Stimulated activated naive CD8-positive, alpha-beta T cell treated with anti-CD3 and anti-CD28 coated beads, Interleukin-15, amount 100 ng/mL, for 72 hours (primary cell): ENCODE results near the gene C6orf141.

Experiments
- ATAC-seq: fragments of 150-1000 bp; cut with Tn5 transposase; 2 replicates; pipeline ENCODE4 v1.10.0; 2021; ENCODE audit warnings: mild to moderate bottlenecking, moderate library complexity
- DNase-seq, 2 donors: peaks; one replicate each; pipeline ENCODE4 v3.0.0; 2021 to 2022
- H3K27ac Mint-ChIP-seq, 2 donors: one replicate each; pipeline ENCODE4 v1.8.0; 2022; ENCODE audit warnings: mild to moderate bottlenecking in 2 of 2, mixed read lengths in 2 of 2, moderate library complexity in 2 of 2
- H3K27me3 Mint-ChIP-seq: one replicate; pipeline ENCODE4 v1.8.0; 2022; ENCODE audit warnings: mixed read lengths
- H3K4me1 Mint-ChIP-seq: one replicate; pipeline ENCODE4 v1.8.0; 2022; ENCODE audit warnings: mild to moderate bottlenecking, mixed read lengths
- H3K4me3 Mint-ChIP-seq, 2 donors: one replicate each; pipeline ENCODE4 v1.8.0; 2022; ENCODE audit warnings: mild to moderate bottlenecking in 2 of 2, mixed read lengths in 2 of 2, moderate library complexity in 1 of 2
- H3K9me3 Mint-ChIP-seq, 2 donors: one replicate each; pipeline ENCODE4 v1.8.0; 2022; ENCODE audit warnings: mixed read lengths in 2 of 2

The C6orf141 gene

GRCh38 chr6:49527320-49527719 is 23.1 kb upstream of the C6orf141 start:
- H3K4me1 Mint-ChIP-seq, result no peaks in the 10 kb centered on the region
- no peak for DNase-seq
- no peak for ATAC-seq
- H3K27me3 Mint-ChIP-seq, result peaks cover 10% of the 10 kb centered on the region
- H3K9me3 Mint-ChIP-seq, result no peaks in the 10 kb centered on the region
- H3K4me3 Mint-ChIP-seq, result no peak overlapping the region
- H3K27ac Mint-ChIP-seq, result no peak overlapping the region

GRCh38 chr6:49528571-49528970 is 21.9 kb upstream of the C6orf141 start:
- no peak overlapping the region for H3K4me3 Mint-ChIP-seq
- ATAC-seq, result no peak
- no peaks in the 10 kb centered on the region for H3K9me3 Mint-ChIP-seq

GRCh38 chr6:49530141-49530776 is 20.2 kb upstream of the C6orf141 start:
- ATAC-seq (no peak), DNase-seq (no peak)
- Mint-ChIP-seq H3K9me3 (no peaks in the 10 kb centered on the region), H3K27me3 (peaks cover 10% of the 10 kb centered on the region), H3K4me1 (no peaks in the 10 kb centered on the region), H3K4me3 (no peak overlapping the region), H3K27ac (no peak overlapping the region)

More at GRCh38 chr6:49528571-49528970, 21.9 kb upstream of the C6orf141 start:
- H3K27me3 Mint-ChIP-seq, result peaks cover 10% of the 10 kb centered on the region
- no peaks in the 10 kb centered on the region for H3K4me1 Mint-ChIP-seq
- H3K27ac Mint-ChIP-seq, result no peak overlapping the region
- no peak for DNase-seq

- no peaks in the 10 kb centered on the region for H3K4me1 Mint-ChIP-seq
- H3K27ac Mint-ChIP-seq, result no peak overlapping the region
- no peak for DNase-seq
- no peaks in the 10 kb centered on the region for H3K9me3 Mint-ChIP-seq
- peaks cover 10% of the 10 kb centered on the region for H3K27me3 Mint-ChIP-seq
- H3K4me3 Mint-ChIP-seq, result no peak overlapping the region
- peak; percentile 80 for ATAC-seq
Observed at GRCh38 chr6:49531774-49532569, 18.5 kb upstream of the C6orf141 start.

- Mint-ChIP-seq H3K9me3 (no peaks in the 10 kb centered on the region), H3K4me1 (no peaks in the 10 kb centered on the region), H3K27me3 (no peaks in the 10 kb centered on the region), H3K27ac (no peak overlapping the region), H3K4me3 (no peak overlapping the region)
- no peak for ATAC-seq
- no peak for DNase-seq
Observed at GRCh38 chr6:49535795-49536194, 14.7 kb upstream of the C6orf141 start.

GRCh38 chr6:49539102-49539501 is 11.4 kb upstream of the C6orf141 start:
- Mint-ChIP-seq H3K27ac (no peak overlapping the region), H3K9me3 (no peaks in the 10 kb centered on the region), H3K4me1 (no peaks in the 10 kb centered on the region), H3K4me3 (no peak overlapping the region), H3K27me3 (peaks cover 11% of the 10 kb centered on the region)
- ATAC-seq (no peak), DNase-seq (no peak)

- ATAC-seq, result no peak
- Mint-ChIP-seq H3K27me3 (peaks cover 11% of the 10 kb centered on the region), H3K4me1 (no peaks in the 10 kb centered on the region), H3K9me3 (no peaks in the 10 kb centered on the region), H3K4me3 (no peak overlapping the region), H3K27ac (no peak overlapping the region)
- DNase-seq, result no peak
Observed at GRCh38 chr6:49540614-49541013, 9.9 kb upstream of the C6orf141 start.

GRCh38 chr6:49541210-49541724 is 9.2 kb upstream of the C6orf141 start:
- no peak for DNase-seq

GRCh38 chr6:49541936-49542335 is 8.5 kb upstream of the C6orf141 start:
- no peak overlapping the region for H3K4me3 Mint-ChIP-seq

More at GRCh38 chr6:49541210-49541724, 9.2 kb upstream of the C6orf141 start:
- ATAC-seq, result no peak
- Mint-ChIP-seq H3K4me3 (no peak overlapping the region), H3K4me1 (no peaks in the 10 kb centered on the region), H3K9me3 (no peaks in the 10 kb centered on the region), H3K27ac (no peak overlapping the region), H3K27me3 (peaks cover 14% of the 10 kb centered on the region)

GRCh38 chr6:49543087-49543858 is 7.2 kb upstream of the C6orf141 start:
- no peak for ATAC-seq
- no peak overlapping the region for H3K4me3 Mint-ChIP-seq
- H3K27ac Mint-ChIP-seq, result no peak overlapping the region
- no peak for DNase-seq
- no peaks in the 10 kb centered on the region for H3K9me3 Mint-ChIP-seq
- peaks cover 23% of the 10 kb centered on the region for H3K27me3 Mint-ChIP-seq
- H3K4me1 Mint-ChIP-seq, result no peaks in the 10 kb centered on the region

More at GRCh38 chr6:49541936-49542335, 8.5 kb upstream of the C6orf141 start:
- Mint-ChIP-seq H3K9me3 (no peaks in the 10 kb centered on the region), H3K27me3 (peaks cover 20% of the 10 kb centered on the region), H3K4me1 (no peaks in the 10 kb centered on the region), H3K27ac (no peak overlapping the region)
- DNase-seq (no peak), ATAC-seq (no peak)

- H3K4me1 Mint-ChIP-seq, result peaks cover 14% of the 10 kb centered on the region
- no peak overlapping the region for H3K4me3 Mint-ChIP-seq
- ATAC-seq, result no peak
- peaks cover 48% of the 10 kb centered on the region for H3K27me3 Mint-ChIP-seq
- no peaks in the 10 kb centered on the region for H3K9me3 Mint-ChIP-seq
- no peak overlapping the region for H3K27ac Mint-ChIP-seq
- DNase-seq, result no peak
Observed at GRCh38 chr6:49546331-49546730, 4.1 kb upstream of the C6orf141 start.

- no peaks in the 10 kb centered on the region for H3K9me3 Mint-ChIP-seq
- DNase-seq, result no peak
- H3K4me1 Mint-ChIP-seq, result peaks cover 21% of the 10 kb centered on the region
- no peak overlapping the region for H3K4me3 Mint-ChIP-seq
- no peak overlapping the region for H3K27ac Mint-ChIP-seq
- no peak for ATAC-seq
- peaks cover 42% of the 10 kb centered on the region for H3K27me3 Mint-ChIP-seq
Observed at GRCh38 chr6:49548613-49549304, 1.7 kb upstream of the C6orf141 start.

GRCh38 chr6:49549691-49550491 is 577 bp upstream of the C6orf141 start:
- Mint-ChIP-seq H3K27ac (no peak overlapping the region), H3K4me1 (peaks cover 21% of the 10 kb centered on the region), H3K27me3 (peaks cover 40% of the 10 kb centered on the region), H3K9me3 (no peaks in the 10 kb centered on the region), H3K4me3 (peak overlapping the region; percentile 64 to 83)
- DNase-seq (no peak), ATAC-seq (peak; percentile 6)

- H3K27me3 Mint-ChIP-seq, result peaks cover 37% of the 10 kb centered on the region
- no peaks in the 10 kb centered on the region for H3K9me3 Mint-ChIP-seq
- peak overlapping the region in 1 of 2 donors; percentile 81 for H3K27ac Mint-ChIP-seq
- ATAC-seq, result peak; percentile 59
- peak; percentile 9 to 10 for DNase-seq
- H3K4me3 Mint-ChIP-seq, result peak overlapping the region; percentile 64 to 83
- peaks cover 22% of the 10 kb centered on the region for H3K4me1 Mint-ChIP-seq
Observed at GRCh38 chr6:49551078-49551865, 804 bp downstream of the C6orf141 start.
